ENCODE data around the gene MFSD12.

Gene MFSD12

GRCh38 chr19:3578390-3578789 is 21.0 kb upstream of the MFSD12 start:
- Histone ChIP-seq H3K4me1 (peaks cover 10% of the 10 kb centered on the region), H3K36me3 (peaks cover 7% of the 10 kb centered on the region; the same call in 1 of the 2 replicates), H3K4me3 (ENCODE audit: low read depth, low read length) (no peak overlapping the region), H3K27me3 (peaks cover 3% of the 10 kb centered on the region), H3K9me3 (no peaks in the 10 kb centered on the region)
- no peak for TF ChIP-seq CTCF (IDR thresholded peaks at IDR 0.05; ENCODE audit: low read depth, low read length)
- DNase-seq = no peak

GRCh38 chr19:3577723-3578344 is 20.4 kb upstream of the MFSD12 start:
- TF ChIP-seq CTCF (IDR thresholded peaks at IDR 0.05; ENCODE audit: low read depth, low read length) = no peak
- peaks cover 10% of the 10 kb centered on the region for H3K4me1 ChIP-seq
- no peaks in the 10 kb centered on the region for H3K27me3 ChIP-seq
- H3K9me3 ChIP-seq = no peaks in the 10 kb centered on the region
- no peak for DNase-seq
- peaks cover 7% of the 10 kb centered on the region; the same call in 1 of the 2 replicates for H3K36me3 ChIP-seq
- H3K4me3 ChIP-seq (ENCODE audit: low read depth, low read length) = no peak overlapping the region

GRCh38 chr19:3576696-3577443 is 19.5 kb upstream of the MFSD12 start:
- Histone ChIP-seq H3K9me3 (no peaks in the 10 kb centered on the region), H3K36me3 (peaks cover 7% of the 10 kb centered on the region; the same call in 1 of the 2 replicates), H3K4me1 (peaks cover 14% of the 10 kb centered on the region), H3K4me3 (ENCODE audit: low read depth, low read length) (peak overlapping the region; percentile 53), H3K27me3 (no peaks in the 10 kb centered on the region)
- no peak for TF ChIP-seq CTCF (IDR thresholded peaks at IDR 0.05; ENCODE audit: low read depth, low read length)
- DNase-seq = peak; percentile 89

- DNase-seq = no peak
- Histone ChIP-seq H3K9me3 (no peaks in the 10 kb centered on the region), H3K27me3 (no peaks in the 10 kb centered on the region), H3K36me3 (peaks cover 7% of the 10 kb centered on the region; the same call in 1 of the 2 replicates), H3K4me1 (peaks cover 14% of the 10 kb centered on the region), H3K4me3 (ENCODE audit: low read depth, low read length) (peak overlapping the region; percentile 53)
- TF ChIP-seq CTCF (IDR thresholded peaks at IDR 0.05; ENCODE audit: low read depth, low read length) = no peak
Observed at GRCh38 chr19:3575949-3576673, 18.7 kb upstream of the MFSD12 start.

- no peaks in the 10 kb centered on the region for H3K9me3 ChIP-seq
- H3K4me3 ChIP-seq (ENCODE audit: low read depth, low read length) = no peak overlapping the region
- peaks cover 7% of the 10 kb centered on the region; the same call in 1 of the 2 replicates for H3K36me3 ChIP-seq
- H3K4me1 ChIP-seq = peaks cover 12% of the 10 kb centered on the region
- H3K27me3 ChIP-seq = no peaks in the 10 kb centered on the region
- TF ChIP-seq CTCF (IDR thresholded peaks at IDR 0.05; ENCODE audit: low read depth, low read length) = 0 out of 2 replicates have a peak, but pooled peaks have one; percentile 19
- no peak for DNase-seq
Observed at GRCh38 chr19:3575260-3575741, 17.9 kb upstream of the MFSD12 start.

Data from BE2C (cell line).